ENCODE results near the gene USP6NL. TPM values are rescaled to one million over a fixed set of nuclear protein-coding genes. Genes with fewer than 3 reads are reported as not detected.

The USP6NL gene
- total RNA-seq, 4 donors from 2014 or later: 10.4 to 14.9 (median 13.2) TPM

DNA sequence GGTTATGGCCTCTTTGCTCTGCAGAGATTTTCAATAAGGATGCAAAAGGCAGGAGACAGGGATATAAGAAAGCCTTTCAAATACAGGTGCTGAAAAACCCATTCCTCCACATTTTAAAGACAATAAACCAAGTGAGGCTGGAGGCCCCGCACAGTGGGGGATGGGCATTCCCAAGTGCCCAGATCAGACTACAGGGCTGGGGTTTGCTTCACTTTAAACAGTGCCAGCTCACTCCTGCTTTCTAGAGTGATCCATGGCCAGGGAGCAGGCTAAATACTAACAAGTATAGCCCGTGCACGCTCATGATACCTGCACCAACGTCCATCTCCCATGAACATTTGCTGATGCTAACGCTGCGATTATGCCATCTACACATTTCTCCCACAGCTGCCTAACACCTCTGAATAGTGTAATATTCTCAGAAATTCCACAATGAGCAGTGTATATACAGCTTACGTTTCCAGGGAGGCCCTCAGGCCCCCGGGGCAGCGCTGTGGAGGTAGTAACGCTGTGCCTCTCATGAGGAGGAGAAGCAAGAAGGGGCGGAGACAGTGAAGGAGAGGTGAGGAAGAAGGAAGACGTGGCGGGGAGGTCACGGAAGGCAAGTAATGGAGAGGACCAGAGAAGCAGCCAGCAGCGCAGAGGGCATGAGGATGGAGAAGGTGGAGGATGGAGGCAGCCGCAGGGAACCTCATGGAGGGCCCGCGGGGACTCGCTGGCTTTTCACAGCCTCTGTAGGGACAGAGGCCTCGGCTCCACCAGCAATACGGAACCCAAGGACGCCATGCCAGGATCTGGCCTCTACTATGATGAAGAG is 141.7 kb downstream of the USP6NL start:
- H3K4me3 ChIP-seq: no peak overlapping the region
- no peaks in the 10 kb centered on the region for H3K27me3 ChIP-seq
- DNase-seq (ENCODE audit: extremely low spot score): no peak
- TF ChIP-seq POLR2AphosphoS5 (IDR thresholded peaks at IDR 0.05): no peak
- TF ChIP-seq EP300 (IDR thresholded peaks at IDR 0.05): no peak
- TF ChIP-seq POLR2A (IDR thresholded peaks at IDR 0.05; ENCODE audit: low read depth): no peak
- TF ChIP-seq, protein P1, sequence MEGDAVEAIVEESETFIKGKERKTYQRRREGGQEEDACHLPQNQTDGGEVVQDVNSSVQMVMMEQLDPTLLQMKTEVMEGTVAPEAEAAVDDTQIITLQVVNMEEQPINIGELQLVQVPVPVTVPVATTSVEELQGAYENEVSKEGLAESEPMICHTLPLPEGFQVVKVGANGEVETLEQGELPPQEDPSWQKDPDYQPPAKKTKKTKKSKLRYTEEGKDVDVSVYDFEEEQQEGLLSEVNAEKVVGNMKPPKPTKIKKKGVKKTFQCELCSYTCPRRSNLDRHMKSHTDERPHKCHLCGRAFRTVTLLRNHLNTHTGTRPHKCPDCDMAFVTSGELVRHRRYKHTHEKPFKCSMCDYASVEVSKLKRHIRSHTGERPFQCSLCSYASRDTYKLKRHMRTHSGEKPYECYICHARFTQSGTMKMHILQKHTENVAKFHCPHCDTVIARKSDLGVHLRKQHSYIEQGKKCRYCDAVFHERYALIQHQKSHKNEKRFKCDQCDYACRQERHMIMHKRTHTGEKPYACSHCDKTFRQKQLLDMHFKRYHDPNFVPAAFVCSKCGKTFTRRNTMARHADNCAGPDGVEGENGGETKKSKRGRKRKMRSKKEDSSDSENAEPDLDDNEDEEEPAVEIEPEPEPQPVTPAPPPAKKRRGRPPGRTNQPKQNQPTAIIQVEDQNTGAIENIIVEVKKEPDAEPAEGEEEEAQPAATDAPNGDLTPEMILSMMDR (IDR thresholded peaks at IDR 0.05): no peak
- no peaks in the 10 kb centered on the region for H3K36me3 ChIP-seq
- 93% methylated on average over 22 of the region's 22 CpGs for WGBS
- no peak overlapping the region for H3K27ac ChIP-seq (replicated peaks in 1 of 4)
- no peaks in the 10 kb centered on the region for H3K9me3 ChIP-seq
- intact Hi-C loops (cut with DNase I): no loop called here
- peaks cover 0 to 16% (median 16%) of the 10 kb centered on the region in 4 donors for H3K4me1 ChIP-seq

DNA sequence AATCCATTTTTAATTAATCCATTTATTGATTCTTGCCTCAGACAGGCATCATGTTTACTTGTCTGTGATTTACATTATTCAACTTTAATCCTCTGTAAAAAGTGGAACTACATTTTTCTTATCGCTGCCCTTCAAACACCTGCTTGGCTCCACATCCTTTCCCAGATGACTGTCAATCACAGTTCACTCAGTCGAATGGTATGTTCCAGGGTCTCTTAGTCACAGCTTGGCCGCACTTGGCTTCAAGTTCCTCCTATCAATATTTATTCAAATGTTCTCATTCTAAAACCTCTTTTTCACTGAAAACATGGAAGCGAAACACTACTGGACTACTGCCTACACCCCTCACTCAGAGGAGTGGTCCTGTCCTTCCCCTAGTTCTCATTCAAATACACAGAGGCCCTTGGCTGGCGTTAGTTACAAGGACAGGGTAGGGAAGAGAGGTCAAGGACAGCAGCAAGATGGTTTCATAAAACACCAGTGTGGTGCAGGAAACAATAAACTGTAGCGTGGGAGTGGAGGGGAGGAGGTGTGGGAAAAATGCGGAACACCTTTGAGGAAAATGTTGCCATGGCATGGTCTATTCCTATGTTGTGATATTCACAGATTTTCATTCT is 143.2 kb downstream of the USP6NL start:
- no peak overlapping the region for H3K27ac ChIP-seq (replicated peaks in 1 of 4)
- H3K4me1 ChIP-seq: peaks cover 0 to 13% (median 12%) of the 10 kb centered on the region in 4 donors
- no peak for TF ChIP-seq POLR2AphosphoS5 (IDR thresholded peaks at IDR 0.05)
- no peak for TF ChIP-seq EP300 (IDR thresholded peaks at IDR 0.05)
- TF ChIP-seq, protein P1 (IDR thresholded peaks at IDR 0.05): no peak
- WGBS: 94% methylated on average over 7 of the region's 7 CpGs
- H3K4me3 ChIP-seq: no peak overlapping the region
- intact Hi-C loops (cut with DNase I): no loop called here
- no peak for DNase-seq (ENCODE audit: extremely low spot score)
- H3K36me3 ChIP-seq: peaks cover 4 to 10% (median 6%) of the 10 kb centered on the region in 4 donors
- H3K9me3 ChIP-seq: no peaks in the 10 kb centered on the region
- H3K27me3 ChIP-seq: no peaks in the 10 kb centered on the region

DNA sequence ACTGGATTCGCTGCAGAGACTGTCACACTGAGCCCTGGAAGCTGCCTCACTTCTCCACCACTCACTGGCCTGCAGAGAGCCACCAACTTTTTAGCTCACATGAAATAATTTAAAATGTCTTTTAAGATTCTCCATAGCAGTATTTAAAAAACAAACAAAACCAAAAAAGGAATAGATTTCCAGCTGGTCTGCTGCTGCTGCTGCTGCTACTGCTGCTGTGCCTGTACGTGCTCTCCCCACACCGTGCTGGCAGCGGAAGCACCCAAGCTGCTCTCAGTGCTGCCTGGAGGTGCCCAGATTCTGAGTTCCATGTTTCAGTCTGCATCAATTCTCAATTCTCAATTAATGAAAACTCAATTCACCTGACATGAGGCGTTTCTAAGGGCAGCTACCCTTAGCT is 146.0 kb downstream of the USP6NL start:
- H3K4me1 ChIP-seq: peaks cover 0 to 10% (median 8%) of the 10 kb centered on the region in 4 donors
- no peak overlapping the region for H3K27ac ChIP-seq (replicated peaks in 1 of 4)
- 35% methylated on average over 5 of the region's 5 CpGs for WGBS
- DNase-seq (ENCODE audit: extremely low spot score): no peak
- intact Hi-C loops (cut with DNase I): no loop called here
- H3K4me3 ChIP-seq: no peak overlapping the region
- H3K27me3 ChIP-seq: no peaks in the 10 kb centered on the region
- TF ChIP-seq POLR2AphosphoS5 (IDR thresholded peaks at IDR 0.05) (no peak), EP300 (IDR thresholded peaks at IDR 0.05) (no peak), POLR2A (IDR thresholded peaks at IDR 0.05; ENCODE audit: low read depth) (no peak)
- TF ChIP-seq, protein P1 (IDR thresholded peaks at IDR 0.05): no peak
- no peaks in the 10 kb centered on the region for H3K9me3 ChIP-seq
- peaks cover 16 to 27% (median 19%) of the 10 kb centered on the region in 4 donors for H3K36me3 ChIP-seq

DNA sequence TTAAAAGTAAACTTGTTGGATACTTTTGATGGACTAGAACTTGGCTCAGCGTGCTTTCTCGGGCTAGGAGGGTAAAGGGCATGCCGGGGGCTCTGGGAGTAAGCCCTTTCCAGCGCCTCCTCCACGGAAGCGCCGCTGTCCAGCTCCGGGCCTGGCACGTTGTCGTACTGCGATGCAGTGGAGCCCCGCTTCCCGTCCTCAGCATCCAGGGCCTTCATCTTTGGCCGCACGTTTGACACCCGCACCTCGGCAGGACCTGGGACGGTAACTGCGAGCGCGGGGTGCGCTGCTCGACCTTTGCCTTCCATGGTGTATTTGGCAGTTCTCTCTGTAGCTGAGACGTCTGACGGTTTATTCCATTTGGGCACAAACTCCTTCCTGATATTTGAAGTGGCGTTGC is 148.3 kb downstream of the USP6NL start:
- WGBS: 95% methylated on average over 26 of the region's 26 CpGs
- DNase-seq (ENCODE audit: extremely low spot score): no peak
- TF ChIP-seq POLR2A (IDR thresholded peaks at IDR 0.05; ENCODE audit: low read depth) (no peak), POLR2AphosphoS5 (IDR thresholded peaks at IDR 0.05) (no peak), EP300 (IDR thresholded peaks at IDR 0.05) (no peak)
- TF ChIP-seq, protein P1 (IDR thresholded peaks at IDR 0.05): no peak
- Histone ChIP-seq H3K27me3 (no peaks in the 10 kb centered on the region), H3K4me1 (peaks cover 0 to 10% (median 8%) of the 10 kb centered on the region in 4 donors), H3K4me3 (no peak overlapping the region), H3K36me3 (peaks cover 16 to 27% (median 19%) of the 10 kb centered on the region in 4 donors), H3K9me3 (no peaks in the 10 kb centered on the region), H3K27ac (replicated peaks in 1 of 4) (no peak overlapping the region)
- intact Hi-C loops (cut with DNase I): no loop called here

Measured in esophagus muscularis mucosa (tissue), 4 donors.